Natural killer cell (primary cell): ENCODE results near the gene MRPL53. TPM values are rescaled to one million over a fixed set of nuclear protein-coding genes. Genes with fewer than 3 reads are reported as not detected.

Experiments used
- ATAC-seq, 3 donors: fragments of 150-1000 bp in 2 of 3; fragments of 200-7000 bp in 1 of 3; cut with Tn5 transposase; 1 replicate in 1 of 3; 2 replicates in 2 of 3; pipeline ENCODE4 v1.10.0; 2021; ENCODE audit warnings: mild to moderate bottlenecking in 2 of 3, moderate library complexity in 2 of 3
- DNase-seq, 2 donors: peaks; one replicate each; pipeline versions ENCODE4 v3.0.0 to v3.0.0-alpha.2; 2013 to 2021; ENCODE audit warnings: mixed read lengths in 1 of 2
- H3K27ac ChIP-seq: one replicate; pipeline ENCODE4 v1.5.1; 2013; ENCODE audit warnings: mild to moderate bottlenecking, low read length
- H3K27me3 ChIP-seq: one replicate; pipeline ENCODE4 v1.6.1; 2013; ENCODE audit warnings: low read length; ENCODE audit not compliant: control insufficient read depth, insufficient read depth
- H3K36me3 ChIP-seq: one replicate; pipeline ENCODE4 v1.6.1; 2013; ENCODE audit warnings: low read length; ENCODE audit not compliant: control insufficient read depth, insufficient read depth
- H3K4me1 ChIP-seq: one replicate; pipeline ENCODE4 v1.6.1; 2013; ENCODE audit warnings: low read length; ENCODE audit not compliant: control insufficient read depth, insufficient read depth
- H3K4me3 ChIP-seq: one replicate; pipeline ENCODE4 v1.5.1; 2013; ENCODE audit warnings: low read length
- H3K9me3 ChIP-seq: one replicate; pipeline ENCODE4 v1.6.1; 2013; ENCODE audit warnings: low read length; ENCODE audit not compliant: control insufficient read depth, insufficient read depth
- H3K27ac Mint-ChIP-seq, 2 donors: one replicate each; pipeline ENCODE4 v1.8.0; 2022; ENCODE audit warnings: mild to moderate bottlenecking in 2 of 2, mixed read lengths in 2 of 2, moderate library complexity in 1 of 2
- H3K27me3 Mint-ChIP-seq, 2 donors: one replicate each; pipeline ENCODE4 v1.8.0; 2022; ENCODE audit warnings: low read depth in 2 of 2, mixed read lengths in 2 of 2
- H3K36me3 Mint-ChIP-seq: one replicate; pipeline ENCODE4 v1.8.0; 2022; ENCODE audit warnings: mixed read lengths
- H3K4me1 Mint-ChIP-seq, 2 donors: one replicate each; pipeline ENCODE4 v1.8.0; 2022; ENCODE audit warnings: mixed read lengths in 2 of 2
- H3K4me3 Mint-ChIP-seq: one replicate; pipeline ENCODE4 v1.8.0; 2022; ENCODE audit warnings: mild to moderate bottlenecking, moderate library complexity, mixed read lengths
- H3K9me3 Mint-ChIP-seq, 2 donors: one replicate each; pipeline ENCODE4 v1.8.0; 2022; ENCODE audit warnings: mixed read lengths in 2 of 2
- CTCF ChIP-seq: fragments of 200-600 bp; IDR thresholded peaks from one replicate; pipeline ENCODE4 v1.8.0; 2022; ENCODE audit warnings: antibody characterized with exemption
- WGBS: methylation state at CpG from one replicate; pipeline ENCODE4 v1.1.7; 2013; ENCODE audit warnings: missing lambda C conversion rate; ENCODE audit not compliant: insufficient coverage; 5-methylcytosine and 5-hydroxymethylcytosine counted together
- intact Hi-C: fragments of 100-400 bp; cut with micrococcal nuclease; formaldehyde crosslinking; loops from one replicate; pipeline ENCODE4 v1.14.2; 2022
- total RNA-seq, 4 donors: library from RNA; stranded (reverse); fragments of 120-200 nt in 1 of 4; gene quantifications; one replicate each; pipeline versions ENCODE4 v1.2.3 to v1.2.4, GENCODE V29; 2013 to 2022

Gene MRPL53
- total RNA-seq, 3 donors from 2014 or later (not counting 1 experiment from before 2014, with no cell fraction given) = 42.4 to 49.7 (median 42.4) TPM

DNA sequence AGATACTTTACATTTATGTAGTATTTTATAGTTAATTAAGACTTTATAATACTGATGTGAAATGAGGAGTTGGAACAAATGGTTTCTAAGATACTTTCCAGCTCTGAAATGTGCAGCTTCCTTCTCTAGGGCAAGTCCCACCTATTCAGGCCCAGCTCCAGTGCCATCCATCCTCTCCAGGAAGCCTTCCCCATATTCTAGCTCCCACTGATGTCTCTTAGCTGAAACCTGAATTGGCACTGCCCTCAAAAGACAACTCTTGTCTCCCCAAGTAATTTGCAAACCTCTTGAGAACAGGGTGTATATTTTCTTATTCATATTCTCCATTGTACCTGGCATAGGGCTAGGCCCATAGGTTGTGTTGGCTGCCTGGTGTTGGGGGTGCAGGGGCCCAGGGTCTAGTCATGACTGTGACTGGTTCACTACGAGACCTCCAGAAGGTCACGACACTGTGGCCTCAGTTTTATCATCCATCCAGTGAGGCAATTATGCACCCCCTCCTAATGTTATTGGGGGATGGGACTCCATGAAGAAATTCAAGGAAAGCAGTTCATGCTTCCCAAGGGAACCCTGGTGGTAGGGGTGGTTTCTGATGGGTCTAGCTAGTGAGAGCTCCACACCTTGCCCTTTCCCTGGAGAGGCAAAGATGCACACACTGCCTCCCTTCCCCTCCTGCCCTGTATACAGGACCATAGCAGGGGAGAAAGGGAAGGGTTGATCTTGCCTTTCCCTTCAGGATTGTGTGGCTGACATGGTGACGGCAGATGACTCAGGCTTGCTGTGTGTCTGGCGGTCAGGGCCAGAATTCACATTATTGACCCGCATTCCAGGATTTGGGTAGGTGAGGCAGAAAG lies 48.1 kb downstream of the MRPL53 start:
- Mint-ChIP-seq H3K4me3 (peak overlapping the region; percentile 37), H3K4me1 (peaks cover 20 to 28% of the 10 kb centered on the region in 2 donors), H3K27ac (peak overlapping the region in 1 of 2 donors; percentile 96), H3K36me3 (no peaks in the 10 kb centered on the region), H3K9me3 (no peaks in the 10 kb centered on the region), H3K27me3 (no peaks in the 10 kb centered on the region)
- no peak for ATAC-seq
- Histone ChIP-seq H3K27me3 (no peaks in the 10 kb centered on the region), H3K27ac (no peak overlapping the region), H3K4me1 (peaks cover 16% of the 10 kb centered on the region), H3K9me3 (no peaks in the 10 kb centered on the region), H3K36me3 (peaks cover 9% of the 10 kb centered on the region), H3K4me3 (no peak overlapping the region)
- intact Hi-C loops = no loop called here
- no peak for TF ChIP-seq CTCF
- no peak for DNase-seq
- 96% methylated on average over 4 of the region's 5 CpGs for WGBS

GRCh38 chr2:74423231-74424095 lies 49.0 kb downstream of the MRPL53 start:
- Mint-ChIP-seq H3K27ac (peak overlapping the region; percentile 94 to 96), H3K4me1 (peaks cover 20 to 28% of the 10 kb centered on the region in 2 donors), H3K27me3 (no peaks in the 10 kb centered on the region), H3K9me3 (no peaks in the 10 kb centered on the region), H3K4me3 (peak overlapping the region; percentile 99), H3K36me3 (no peaks in the 10 kb centered on the region)
- H3K4me1 ChIP-seq = peaks cover 16% of the 10 kb centered on the region
- peaks cover 6% of the 10 kb centered on the region for H3K36me3 ChIP-seq
- H3K9me3 ChIP-seq = no peaks in the 10 kb centered on the region
- DNase-seq = no peak
- TF ChIP-seq CTCF = no peak
- no peak overlapping the region for H3K4me3 ChIP-seq
- WGBS = 89% methylated on average over 9 of the region's 9 CpGs
- ATAC-seq = no peak
- intact Hi-C loops = no loop called here
- H3K27ac ChIP-seq = no peak overlapping the region
- no peaks in the 10 kb centered on the region for H3K27me3 ChIP-seq

Other genes starting within 250 kb of the MRPL53 start
- gene SLC4A5, start 129.3 kb downstream of the MRPL53 start, total RNA-seq = 1 to 10 TPM; 5.3 to 8.4 (median 8.0) TPM
- 100 to 1,000 TPM; 103 to 116 (median 116) TPM for gene DCTN1, start 92.4 kb downstream of the MRPL53 start, total RNA-seq
- 1 to 10 TPM; 1.7 to 3.2 (median 1.7) TPM for gene C2orf81, start 51.1 kb downstream of the MRPL53 start, total RNA-seq
- 10 to 100 TPM; 28.0 to 35.3 (median 28.0) TPM for gene WDR54, start 51.0 kb downstream of the MRPL53 start, total RNA-seq
- 10 to 100 TPM; 11.0 to 26.5 (median 15.1) TPM for gene RTKN, start 30.7 kb downstream of the MRPL53 start, total RNA-seq
- gene INO80B, start 17.6 kb downstream of the MRPL53 start, total RNA-seq = 10 to 100 TPM; 34.0 to 48.0 (median 37.7) TPM
- gene WBP1, start 14.2 kb downstream of the MRPL53 start, total RNA-seq = 10 to 100 TPM; 65.1 to 68.3 (median 65.4) TPM
- 10 to 100 TPM; 87.0 to 93.4 (median 91.5) TPM for gene MOGS, start 7.3 kb downstream of the MRPL53 start, total RNA-seq
- 10 to 100 TPM; 14.9 to 25.2 (median 15.6) TPM for gene CCDC142, start 10.3 kb upstream of the MRPL53 start, total RNA-seq
- gene TTC31, start 10.4 kb upstream of the MRPL53 start, total RNA-seq = 10 to 100 TPM; 51.3 to 59.7 (median 53.1) TPM
- 1 to 10 TPM; 1.7 to 1.9 (median 1.8) TPM for gene LBX2, start 26.9 kb upstream of the MRPL53 start, total RNA-seq
- gene PCGF1, start 35.0 kb upstream of the MRPL53 start, total RNA-seq = 10 to 100 TPM; 22.9 to 35.9 (median 33.2) TPM
- gene TLX2, start 41.8 kb upstream of the MRPL53 start, total RNA-seq = under 1 TPM in 2 of 3 donors, not detected in 1; 0.23 to 0.45 TPM
- gene DQX1, start 53.6 kb upstream of the MRPL53 start, total RNA-seq = under 1 TPM in 2 of 3 donors, not detected in 1; 0.21 to 0.43 TPM
- 100 to 1,000 TPM; 234 to 242 (median 237) TPM for gene AUP1, start 57.0 kb upstream of the MRPL53 start, total RNA-seq
- 10 to 100 TPM; 32.1 to 47.6 (median 45.2) TPM for gene HTRA2, start 57.3 kb upstream of the MRPL53 start, total RNA-seq
- gene LOXL3, start 81.3 kb upstream of the MRPL53 start, total RNA-seq = 1 to 10 TPM in 1 of 3 donors, under 1 TPM in 2; 0.43 to 2.0 (median 0.93) TPM
- gene DOK1, start 82.0 kb upstream of the MRPL53 start, total RNA-seq = 10 to 100 TPM; 17.4 to 24.9 (median 23.9) TPM
- not detected for gene M1AP, start 175.7 kb upstream of the MRPL53 start, total RNA-seq
- 10 to 100 TPM in 2 of 3 donors, 1 to 10 TPM in 1; 7.3 to 18.0 (median 10.8) TPM for gene SEMA4F, start 181.6 kb upstream of the MRPL53 start, total RNA-seq